Measurements from ENCODE around the gene NUPR1. TPM values are rescaled to one million over a fixed set of nuclear protein-coding genes. Genes with fewer than 3 reads are reported as not detected.

Gene NUPR1
- total RNA-seq (2022; extraction: Qiagen RNA extraction; ENCODE audit: low read depth): 12.1 to 18.5 TPM (median 15.9 TPM) in 5 replicates

GRCh38 chr16:28538733-28539596 lies at the start of gene NUPR1:
Gene NUPR1 (minus strand): TSS chr16:28538974. CDS start chr16:28538907, 67 bp downstream.

GRCh38 chr16:28553776-28554633 lies 15.2 kb upstream of the NUPR1 start, which contains the start of gene SGF29:
Gene SGF29 (plus strand): TSS chr16:28553920. CDS start chr16:28581070, 27,150 bp downstream.

GRCh38 chr16:28494121-28494851 lies 44.5 kb downstream of the NUPR1 start, which contains the start of gene APOBR:
Gene APOBR (plus strand): TSS chr16:28494643. CDS start chr16:28494682, 39 bp downstream.

GRCh38 chr16:28491970-28492474 lies 46.8 kb downstream of the NUPR1 start, which contains the start of gene CLN3:
Gene CLN3 (minus strand): TSS chr16:28492074. CDS start chr16:28491759, 315 bp downstream.

Other genes starting within 250 kb of the NUPR1 start
- 0.17 to 0.32 TPM (median 0.27 TPM) in 5 replicates for gene SBK1, start 246.4 kb downstream of the NUPR1 start, total RNA-seq (2022; extraction: Qiagen RNA extraction; ENCODE audit: low read depth)
- 1.4 to 2.4 TPM (median 1.9 TPM) in 5 replicates for gene NPIPB6, start 175.5 kb downstream of the NUPR1 start, total RNA-seq (2022; extraction: Qiagen RNA extraction; ENCODE audit: low read depth)
- gene EIF3CL, start 135.1 kb downstream of the NUPR1 start, total RNA-seq (2022; extraction: Qiagen RNA extraction; ENCODE audit: low read depth): 64.0 to 133 TPM (median 75.6 TPM) in 5 replicates
- 0.21 to 1.1 TPM (median 0.36 TPM) in 4 of 5 replicates, not detected in the other for gene NPIPB7, start 66.6 kb downstream of the NUPR1 start, total RNA-seq (2022; extraction: Qiagen RNA extraction; ENCODE audit: low read depth)
- gene CLN3, start 46.9 kb downstream of the NUPR1 start, total RNA-seq (2022; extraction: Qiagen RNA extraction; ENCODE audit: low read depth): 15.1 to 36.2 TPM (median 34.9 TPM) in 5 replicates
- 0.03 to 0.09 TPM (median 0.07 TPM) in 4 of 5 replicates, not detected in the other for gene APOBR, start 44.3 kb downstream of the NUPR1 start, total RNA-seq (2022; extraction: Qiagen RNA extraction; ENCODE audit: low read depth)
- not detected in 5 replicates for gene IL27, start 32.1 kb downstream of the NUPR1 start, total RNA-seq (2022; extraction: Qiagen RNA extraction; ENCODE audit: low read depth)
- 19.9 to 24.2 TPM (median 21.9 TPM) in 5 replicates for gene SGF29, start 14.9 kb upstream of the NUPR1 start, total RNA-seq (2022; extraction: Qiagen RNA extraction; ENCODE audit: low read depth)
- gene SULT1A2, start 58.1 kb upstream of the NUPR1 start, total RNA-seq (2022; extraction: Qiagen RNA extraction; ENCODE audit: low read depth): 0.15 to 0.18 TPM (median 0.16 TPM) in 3 of 5 replicates, not detected in the others
- gene SULT1A1, start 71.1 kb upstream of the NUPR1 start, total RNA-seq (2022; extraction: Qiagen RNA extraction; ENCODE audit: low read depth): 4.7 to 6.1 TPM (median 5.4 TPM) in 5 replicates
- gene NPIPB8, start 99.1 kb upstream of the NUPR1 start, total RNA-seq (2022; extraction: Qiagen RNA extraction; ENCODE audit: low read depth): 0.39 to 0.72 TPM (median 0.46 TPM) in 4 of 5 replicates, not detected in the other
- 188 to 398 TPM (median 344 TPM) in 5 replicates for gene EIF3C, start 172.5 kb upstream of the NUPR1 start, total RNA-seq (2022; extraction: Qiagen RNA extraction; ENCODE audit: low read depth)
- 1.3 to 1.7 TPM (median 1.4 TPM) in 5 replicates for gene NPIPB9, start 212.8 kb upstream of the NUPR1 start, total RNA-seq (2022; extraction: Qiagen RNA extraction; ENCODE audit: low read depth)

Data from A549 treated with GW870086 at 1 μM for 4 hours (cell line).